22Rv1 (cell line): ENCODE results near the gene TRIM3.

ENCODE experiments used
- H3K27ac ChIP-seq: fragments of 450-650 bp; 2 replicates; pipeline ENCODE4 v1.5.1; 2017
- ZFX ChIP-seq: fragments of 450-650 bp; IDR thresholded peaks from 2 replicates; pipeline ENCODE4 v1.6.1; 2017; ENCODE audit warnings: antibody characterized with exemption, borderline replicate concordance
- TF ChIP-seq, protein P1 (sequence below): fragments of 450-650 bp; IDR thresholded peaks from 2 replicates; pipeline ENCODE4 v1.5.1; 2017; ENCODE audit warnings: mild to moderate bottlenecking

The TRIM3 gene

GRCh38 chr11:6486938-6487337 is 13.2 kb upstream of the TRIM3 start:
- TF ChIP-seq, protein P1, sequence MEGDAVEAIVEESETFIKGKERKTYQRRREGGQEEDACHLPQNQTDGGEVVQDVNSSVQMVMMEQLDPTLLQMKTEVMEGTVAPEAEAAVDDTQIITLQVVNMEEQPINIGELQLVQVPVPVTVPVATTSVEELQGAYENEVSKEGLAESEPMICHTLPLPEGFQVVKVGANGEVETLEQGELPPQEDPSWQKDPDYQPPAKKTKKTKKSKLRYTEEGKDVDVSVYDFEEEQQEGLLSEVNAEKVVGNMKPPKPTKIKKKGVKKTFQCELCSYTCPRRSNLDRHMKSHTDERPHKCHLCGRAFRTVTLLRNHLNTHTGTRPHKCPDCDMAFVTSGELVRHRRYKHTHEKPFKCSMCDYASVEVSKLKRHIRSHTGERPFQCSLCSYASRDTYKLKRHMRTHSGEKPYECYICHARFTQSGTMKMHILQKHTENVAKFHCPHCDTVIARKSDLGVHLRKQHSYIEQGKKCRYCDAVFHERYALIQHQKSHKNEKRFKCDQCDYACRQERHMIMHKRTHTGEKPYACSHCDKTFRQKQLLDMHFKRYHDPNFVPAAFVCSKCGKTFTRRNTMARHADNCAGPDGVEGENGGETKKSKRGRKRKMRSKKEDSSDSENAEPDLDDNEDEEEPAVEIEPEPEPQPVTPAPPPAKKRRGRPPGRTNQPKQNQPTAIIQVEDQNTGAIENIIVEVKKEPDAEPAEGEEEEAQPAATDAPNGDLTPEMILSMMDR, result no peak
- H3K27ac ChIP-seq, result no peak overlapping the region

- TF ChIP-seq ZFX, result no peak
- TF ChIP-seq, protein P1, result no peak
- no peak overlapping the region for H3K27ac ChIP-seq
Observed at GRCh38 chr11:6486256-6486655, 12.5 kb upstream of the TRIM3 start.

GRCh38 chr11:6485661-6486060 is 11.9 kb upstream of the TRIM3 start:
- TF ChIP-seq ZFX, result no peak
- TF ChIP-seq, protein P1, result no peak
- no peak overlapping the region for H3K27ac ChIP-seq

DNA sequence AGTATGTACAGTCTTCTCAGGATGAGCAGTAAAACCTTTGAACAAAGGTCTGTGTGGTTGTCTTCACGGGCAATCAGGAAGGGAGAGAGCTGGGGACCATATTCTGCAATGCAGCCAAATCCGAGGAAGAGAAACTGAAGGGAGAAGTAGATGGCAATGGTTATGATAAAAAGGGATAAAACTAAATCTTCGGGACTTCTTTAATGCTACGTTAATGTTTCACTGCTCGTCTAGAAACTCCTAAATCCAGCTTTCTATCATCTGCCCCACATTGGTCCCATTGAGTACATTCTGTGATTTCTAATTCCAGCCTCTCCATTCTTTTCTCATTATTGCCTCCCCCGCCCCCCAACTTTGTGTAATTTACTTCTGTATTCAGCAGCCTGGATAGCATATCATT is 9.3 kb upstream of the TRIM3 start:
- H3K27ac ChIP-seq, result no peak overlapping the region
- TF ChIP-seq ZFX, result no peak
- TF ChIP-seq, protein P1, result no peak

GRCh38 chr11:6482441-6482840 is 8.7 kb upstream of the TRIM3 start:
- TF ChIP-seq, protein P1, result no peak
- TF ChIP-seq ZFX, result no peak
- peak overlapping the region; percentile 100 for H3K27ac ChIP-seq

DNA sequence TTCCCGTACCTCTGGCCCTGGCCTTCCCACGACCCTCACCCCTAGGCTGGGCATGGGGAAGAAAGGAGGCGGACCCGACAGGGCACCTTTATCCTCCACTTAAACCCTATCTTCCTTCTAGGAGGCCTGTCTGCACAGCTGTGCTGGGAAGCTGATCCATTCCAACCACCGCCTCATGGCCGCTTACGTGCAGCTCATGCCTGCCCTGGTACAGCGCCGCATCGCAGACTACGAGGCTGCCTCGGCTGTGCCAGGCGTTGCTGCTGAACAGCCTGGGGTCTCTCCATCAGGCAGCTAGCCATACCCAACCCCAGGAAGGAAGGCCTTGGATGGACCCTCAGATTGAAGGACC is 8.2 kb upstream of the TRIM3 start:
- TF ChIP-seq, protein P1, result no peak
- H3K27ac ChIP-seq, result peak overlapping the region; percentile 100

DNA sequence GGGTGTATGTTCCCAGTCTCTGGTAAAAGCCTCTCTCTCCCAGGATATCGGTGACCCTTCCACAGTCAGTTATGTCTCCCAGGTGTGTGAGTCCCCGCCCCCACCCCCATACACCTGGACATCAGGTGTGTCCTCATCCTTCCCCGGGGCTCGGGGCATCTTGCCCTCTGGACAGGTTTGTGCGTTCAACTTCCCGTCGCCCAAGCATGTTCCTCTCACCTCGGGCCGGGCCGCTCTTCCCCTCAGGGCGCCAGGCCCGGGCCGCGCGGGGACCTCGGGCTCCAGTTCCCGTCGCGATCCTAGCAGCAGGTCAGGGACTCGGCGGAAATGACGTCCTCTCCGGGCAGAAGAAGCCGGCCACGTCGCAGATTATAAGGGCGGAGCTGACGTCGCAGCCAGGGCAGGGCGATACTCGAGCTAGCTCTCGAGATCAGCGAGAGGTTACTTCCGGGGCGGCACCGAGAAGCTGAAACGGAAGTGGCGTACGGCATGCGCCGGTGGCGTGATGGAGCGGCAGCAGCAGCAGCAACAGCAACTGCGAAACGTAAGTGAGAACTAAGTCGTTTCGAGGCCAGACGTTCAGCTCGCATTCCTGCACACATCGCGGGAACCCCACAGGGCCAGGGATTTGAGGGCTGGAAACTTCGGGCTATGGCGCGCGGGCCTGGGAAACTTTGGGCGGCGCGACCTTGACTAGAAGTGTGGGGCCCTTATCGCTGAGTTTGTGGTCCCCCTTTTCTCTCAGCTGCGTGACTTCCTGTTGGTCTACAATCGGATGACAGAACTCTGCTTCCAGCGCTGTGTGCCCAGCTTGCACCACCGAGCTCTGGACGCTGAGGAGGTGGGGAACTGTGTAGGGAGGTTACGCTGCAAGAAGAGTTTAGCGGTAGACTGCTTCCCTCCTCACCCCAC is 7.5 kb upstream of the TRIM3 start, which contains the start of the genes ARFIP2 and TIMM10B:
Gene ARFIP2, minus strand, starts transcription at position 320 of the 912 bp plus-strand sequence. CDS start 910 bp downstream, outside the sequence.
Gene TIMM10B, plus strand, starts transcription at position 490 of the 912 bp plus-strand sequence. Its CDS starts 16 bp downstream, at position 506.
- TF ChIP-seq ZFX, result no peak
- TF ChIP-seq, protein P1, result no peak
- peak within 1 kb of the TSS; percentile 100 for H3K27ac ChIP-seq
